Natural killer cell treated with Interleukin-12 subunit alpha and Interleukin-12 subunit beta and Interleukin-15 and Interleukin-18, amount 100 ng/mL, for 72 hours (primary cell): ENCODE measurements around the gene DUSP8. TPM values are rescaled to one million over a fixed set of nuclear protein-coding genes. Genes with fewer than 3 reads are reported as not detected.
"Not testable (repeated sequence)": the region's sequence is repeated elsewhere in the genome, so short reads cannot be mapped to it uniquely, and the experiment has no call there.

ENCODE experiments used
- ATAC-seq, 2 donors: fragments of 150-1000 bp; cut with Tn5 transposase in 1 of 2; sonication (Bioruptor Pico), chemical (Tn5 transposase) in 1 of 2; 2 replicates each; pipeline ENCODE4 v1.10.0; 2021
- DNase-seq: peaks from one replicate; pipeline ENCODE4 v3.0.0; 2022; ENCODE audit warnings: low spot score
- H3K27ac Mint-ChIP-seq, 2 donors: 1 replicate in 1 of 2; 2 replicates in 1 of 2; pipeline ENCODE4 v1.8.0; 2022; ENCODE audit warnings: mixed read lengths in 2 of 2, mild to moderate bottlenecking in 1 of 2, moderate library complexity in 1 of 2
- H3K27me3 Mint-ChIP-seq, 2 donors: 1 replicate in 1 of 2; 2 replicates in 1 of 2; pipeline ENCODE4 v1.8.0; 2022; ENCODE audit warnings: mixed read lengths in 2 of 2
- H3K36me3 Mint-ChIP-seq: one replicate; pipeline ENCODE4 v1.8.0; 2022; ENCODE audit warnings: mixed read lengths
- H3K4me1 Mint-ChIP-seq, 2 donors: 1 replicate in 1 of 2; 2 replicates in 1 of 2; pipeline ENCODE4 v1.8.0; 2022; ENCODE audit warnings: low read depth in 2 of 2, mixed read lengths in 2 of 2, mild to moderate bottlenecking in 1 of 2
- H3K4me3 Mint-ChIP-seq: one replicate; pipeline ENCODE4 v1.8.0; 2022; ENCODE audit warnings: mixed read lengths
- H3K9me3 Mint-ChIP-seq: 2 replicates; pipeline ENCODE4 v1.8.0; 2022; ENCODE audit warnings: mixed read lengths
- total RNA-seq, 2 donors: library from RNA; stranded (reverse); gene quantifications; one replicate each; pipeline ENCODE4 v1.2.3, GENCODE V29; 2022

Gene DUSP8
- total RNA-seq, 2 donors from 2014 or later, result 4.2 to 5.4 TPM

DNA sequence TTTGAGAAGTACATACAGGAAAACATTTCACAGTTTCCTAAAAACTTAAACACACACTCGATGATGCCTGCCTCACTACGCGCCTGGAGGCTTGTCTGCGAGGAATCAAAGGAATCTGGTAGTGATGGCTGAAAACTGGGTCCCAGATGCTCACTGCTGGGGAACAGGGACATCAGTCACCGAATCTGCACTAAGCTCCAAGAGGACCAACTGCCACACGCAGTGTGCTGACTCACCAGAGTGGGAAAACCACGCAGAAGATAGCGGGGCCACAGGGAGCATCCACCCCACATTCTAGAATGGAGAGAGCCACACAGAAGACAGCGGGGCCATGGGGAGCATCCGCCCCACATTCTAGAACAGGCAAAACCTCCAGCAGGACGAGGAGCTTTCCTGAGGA lies 61.1 kb downstream of the DUSP8 start:
- H3K27me3 Mint-ChIP-seq, result no peaks in the 10 kb centered on the region
- no peak overlapping the region for H3K27ac Mint-ChIP-seq
- DNase-seq, result no peak
- H3K4me3 Mint-ChIP-seq, result no peak overlapping the region
- H3K9me3 Mint-ChIP-seq, result peaks cover 4% of the 10 kb centered on the region
- H3K36me3 Mint-ChIP-seq, result no peaks in the 10 kb centered on the region
- peaks cover 25 to 41% of the 10 kb centered on the region in 2 donors for H3K4me1 Mint-ChIP-seq
- ATAC-seq, result no peak

DNA sequence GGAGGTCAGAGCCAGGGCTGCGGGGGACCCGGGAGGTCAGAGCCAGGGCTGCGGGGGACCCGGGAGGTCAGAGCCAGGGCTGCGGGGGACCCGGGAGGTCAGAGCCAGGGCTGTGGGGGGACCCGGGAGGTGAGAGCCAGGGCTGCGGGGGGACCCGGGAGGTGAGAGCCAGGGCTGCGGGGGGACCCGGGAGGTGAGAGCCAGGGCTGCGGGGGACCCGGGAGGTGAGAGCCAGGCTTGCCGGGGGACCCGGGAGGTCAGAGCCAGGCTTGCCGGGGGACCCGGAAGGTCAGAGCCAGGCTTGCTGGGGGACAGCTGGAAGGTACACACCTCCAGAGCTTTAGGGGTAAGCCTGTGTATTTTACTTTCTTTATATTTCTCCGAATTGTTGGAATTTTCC lies 61.7 kb downstream of the DUSP8 start:
- not testable (repeated sequence) for H3K27me3 Mint-ChIP-seq, H3K9me3 Mint-ChIP-seq, DNase-seq, H3K36me3 Mint-ChIP-seq, H3K27ac Mint-ChIP-seq, ATAC-seq, H3K4me3 Mint-ChIP-seq
- H3K4me1 Mint-ChIP-seq, result peaks cover 22 to 40% of the 10 kb centered on the region in 2 donors

DNA sequence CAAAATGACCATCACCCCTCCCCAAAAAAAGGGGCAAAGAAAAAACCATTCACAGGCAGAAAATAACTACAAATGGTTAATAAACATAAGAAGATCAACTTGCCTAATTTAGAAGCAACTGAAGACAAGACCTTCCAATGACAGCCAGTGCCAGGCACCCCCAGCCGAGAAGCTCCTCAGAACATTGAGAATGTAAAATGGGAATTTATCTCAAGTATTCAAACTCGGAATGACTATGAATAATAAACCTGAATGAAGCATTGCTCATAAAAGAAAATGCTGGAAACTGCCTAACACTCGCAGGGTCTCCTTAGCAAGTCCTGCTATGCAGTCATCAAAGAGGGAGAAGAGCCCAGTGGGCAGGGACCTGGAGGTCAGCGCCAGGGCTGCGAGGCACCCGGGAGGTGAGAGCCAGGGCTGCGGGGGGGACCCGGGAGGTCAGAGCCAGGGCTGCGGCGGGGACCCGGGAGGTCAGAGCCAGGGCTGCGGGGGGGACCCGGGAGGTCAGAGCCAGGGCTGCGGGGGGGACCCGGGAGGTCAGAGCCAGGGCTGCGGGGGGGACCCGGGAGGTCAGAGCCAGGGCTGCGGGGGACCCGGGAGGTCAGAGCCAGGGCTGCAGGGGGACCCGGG lies 62.3 kb downstream of the DUSP8 start:
- peak overlapping the region in 1 of 2 donors; percentile 17 for H3K27ac Mint-ChIP-seq

DNA sequence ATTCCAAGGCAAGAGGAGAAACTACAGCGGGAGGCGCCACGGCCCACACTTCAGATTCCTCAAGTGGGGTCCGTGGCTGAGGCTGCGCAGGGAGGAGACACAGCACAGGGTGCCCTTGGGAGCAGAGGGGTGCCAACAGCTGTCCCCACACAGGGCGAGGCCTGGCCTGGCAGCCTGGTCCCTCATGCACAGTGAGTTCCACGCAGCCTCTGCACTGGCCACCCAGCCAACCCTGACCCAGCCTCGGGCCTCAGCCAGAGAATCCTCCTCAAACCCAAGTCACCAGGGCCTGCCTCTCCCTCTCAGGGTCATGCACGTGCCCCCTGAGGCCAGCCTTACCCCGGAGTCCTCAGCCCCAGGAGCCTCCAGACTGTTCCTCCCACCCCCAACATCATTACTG lies 63.1 kb downstream of the DUSP8 start:
- Mint-ChIP-seq H3K9me3 (peaks cover 4% of the 10 kb centered on the region), H3K27me3 (no peaks in the 10 kb centered on the region), H3K36me3 (no peaks in the 10 kb centered on the region), H3K27ac (peak overlapping the region in 1 of 2 donors; percentile 17), H3K4me3 (no peak overlapping the region), H3K4me1 (peaks cover 15 to 35% of the 10 kb centered on the region in 2 donors)
- ATAC-seq (peak in 1 of 2 donors; percentile 39), DNase-seq (no peak)

More for the DNA sequence above, 62.3 kb downstream of the DUSP8 start:
- Mint-ChIP-seq H3K4me1 (peaks cover 22 to 40% of the 10 kb centered on the region in 2 donors), H3K4me3 (no peak overlapping the region), H3K9me3 (peaks cover 4% of the 10 kb centered on the region), H3K36me3 (no peaks in the 10 kb centered on the region), H3K27me3 (no peaks in the 10 kb centered on the region)
- DNase-seq (no peak), ATAC-seq (no peak)

DNA sequence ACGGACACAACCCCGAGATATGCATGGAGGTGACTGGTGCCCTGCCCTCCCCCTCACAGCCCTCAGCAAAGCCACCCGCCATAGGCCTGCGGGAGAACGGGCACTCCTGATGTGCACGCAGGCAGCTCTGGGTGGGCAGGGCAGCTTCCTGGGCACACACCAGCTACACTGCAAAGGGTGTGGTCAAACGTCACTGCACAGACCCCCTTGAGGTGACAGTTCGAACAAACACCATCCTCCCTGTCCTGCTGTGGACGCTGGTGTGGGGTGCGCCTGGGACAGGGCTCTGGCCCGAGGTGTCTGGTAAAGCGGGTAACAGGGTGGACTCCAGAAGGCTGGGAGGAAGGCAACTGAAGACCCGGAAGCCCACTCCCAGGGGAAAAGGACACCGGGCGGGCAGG lies 63.6 kb downstream of the DUSP8 start:
- Mint-ChIP-seq H3K27ac (no peak overlapping the region), H3K36me3 (no peaks in the 10 kb centered on the region), H3K27me3 (no peaks in the 10 kb centered on the region), H3K4me3 (no peak overlapping the region), H3K4me1 (peaks cover 11 to 35% of the 10 kb centered on the region in 2 donors), H3K9me3 (peaks cover 3% of the 10 kb centered on the region)
- ATAC-seq, result no peak
- no peak for DNase-seq

DNA sequence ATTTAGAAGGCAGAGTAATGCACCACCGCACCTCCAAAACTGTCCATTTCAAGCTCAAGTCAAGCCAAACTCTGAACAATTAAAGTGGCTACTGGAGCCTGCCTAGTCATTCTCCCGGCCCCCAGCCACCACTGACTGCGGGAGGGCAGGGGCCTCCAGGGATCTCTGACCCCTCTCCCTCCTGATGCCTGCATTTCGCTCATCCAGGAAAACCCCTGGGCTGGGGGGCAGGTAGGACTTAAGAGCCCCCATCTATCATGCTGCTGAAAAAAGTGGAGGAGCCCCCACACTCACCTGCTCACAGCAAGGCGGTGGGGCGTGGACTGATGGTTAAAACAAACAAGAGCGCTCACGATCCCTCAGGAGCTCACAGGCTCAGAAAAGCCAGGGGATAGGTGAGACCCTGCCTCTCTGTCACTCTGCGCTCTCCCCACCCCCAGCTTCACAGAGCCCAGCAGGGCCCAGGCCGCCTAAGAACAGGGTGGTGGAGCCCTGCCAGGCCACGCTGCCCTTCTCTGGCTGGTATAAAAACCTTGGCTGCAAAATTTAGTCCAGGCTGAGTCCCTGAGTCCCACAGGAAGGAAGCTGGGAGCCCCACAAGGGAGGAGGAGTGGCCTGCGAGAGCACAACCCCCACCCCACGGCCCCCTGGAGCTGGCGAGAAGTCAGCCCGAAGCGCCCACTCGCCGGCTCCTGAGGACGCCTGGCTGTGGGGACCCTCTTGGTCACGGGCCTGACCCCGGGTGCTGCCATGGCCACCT lies 64.5 kb downstream of the DUSP8 start:
- no peaks in the 10 kb centered on the region for H3K36me3 Mint-ChIP-seq
- H3K4me1 Mint-ChIP-seq, result peaks cover 6 to 33% of the 10 kb centered on the region in 2 donors
- no peaks in the 10 kb centered on the region for H3K27me3 Mint-ChIP-seq
- no peak for DNase-seq
- no peak overlapping the region for H3K27ac Mint-ChIP-seq
- no peak overlapping the region for H3K4me3 Mint-ChIP-seq
- no peak for ATAC-seq
- no peaks in the 10 kb centered on the region for H3K9me3 Mint-ChIP-seq

DNA sequence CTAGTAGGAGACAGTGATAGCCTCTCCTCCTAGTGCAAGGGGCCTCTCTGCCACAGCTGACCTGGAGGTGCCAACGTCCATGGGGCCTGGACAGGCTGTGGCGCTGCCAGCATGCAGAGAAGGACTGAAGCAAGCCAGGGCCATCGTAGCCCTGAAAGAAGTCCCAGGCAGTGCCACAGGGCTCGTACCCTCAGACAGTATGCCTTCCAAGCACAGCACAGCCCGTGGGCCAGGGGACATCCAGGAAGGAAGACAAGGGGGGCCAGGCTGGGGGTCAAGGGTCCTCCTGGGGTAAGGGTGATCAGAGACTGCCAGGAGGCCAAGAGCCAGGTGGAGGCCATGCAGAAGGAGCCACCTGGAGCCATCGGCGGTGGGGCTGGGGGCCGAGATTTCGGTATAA lies 65.1 kb downstream of the DUSP8 start:
- H3K9me3 Mint-ChIP-seq, result no peaks in the 10 kb centered on the region
- no peaks in the 10 kb centered on the region for H3K27me3 Mint-ChIP-seq
- no peak overlapping the region for H3K4me3 Mint-ChIP-seq
- no peak for DNase-seq
- no peaks in the 10 kb centered on the region for H3K36me3 Mint-ChIP-seq
- H3K4me1 Mint-ChIP-seq, result peaks cover 6 to 30% of the 10 kb centered on the region in 2 donors
- peak overlapping the region in 1 of 2 donors; percentile 44 for H3K27ac Mint-ChIP-seq
- ATAC-seq, result no peak

DNA sequence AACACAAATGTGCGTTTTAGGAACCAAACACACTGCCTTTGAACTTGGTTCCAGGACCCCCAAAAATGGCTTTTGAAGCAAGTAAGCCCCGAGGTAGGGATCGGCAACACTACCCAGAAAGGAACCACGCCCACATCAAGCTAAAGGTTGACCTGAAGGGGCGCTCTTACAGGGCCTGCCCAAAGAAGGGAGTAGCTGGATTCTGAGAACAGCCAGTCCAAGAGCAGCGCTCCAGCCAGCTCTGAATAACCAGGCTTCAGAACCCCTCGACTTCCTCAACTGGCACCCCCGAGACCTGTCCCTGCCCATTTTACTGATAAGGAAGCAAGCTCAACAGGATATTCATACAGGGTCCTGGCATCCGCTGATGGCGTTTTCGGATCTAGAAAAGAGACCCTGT lies 66.6 kb downstream of the DUSP8 start:
- H3K9me3 Mint-ChIP-seq, result no peaks in the 10 kb centered on the region
- ATAC-seq, result no peak
- peaks cover 15 to 33% of the 10 kb centered on the region in 2 donors for H3K4me1 Mint-ChIP-seq
- no peak overlapping the region for H3K27ac Mint-ChIP-seq
- no peak overlapping the region for H3K4me3 Mint-ChIP-seq
- no peaks in the 10 kb centered on the region for H3K36me3 Mint-ChIP-seq
- no peaks in the 10 kb centered on the region for H3K27me3 Mint-ChIP-seq
- DNase-seq, result no peak

DNA sequence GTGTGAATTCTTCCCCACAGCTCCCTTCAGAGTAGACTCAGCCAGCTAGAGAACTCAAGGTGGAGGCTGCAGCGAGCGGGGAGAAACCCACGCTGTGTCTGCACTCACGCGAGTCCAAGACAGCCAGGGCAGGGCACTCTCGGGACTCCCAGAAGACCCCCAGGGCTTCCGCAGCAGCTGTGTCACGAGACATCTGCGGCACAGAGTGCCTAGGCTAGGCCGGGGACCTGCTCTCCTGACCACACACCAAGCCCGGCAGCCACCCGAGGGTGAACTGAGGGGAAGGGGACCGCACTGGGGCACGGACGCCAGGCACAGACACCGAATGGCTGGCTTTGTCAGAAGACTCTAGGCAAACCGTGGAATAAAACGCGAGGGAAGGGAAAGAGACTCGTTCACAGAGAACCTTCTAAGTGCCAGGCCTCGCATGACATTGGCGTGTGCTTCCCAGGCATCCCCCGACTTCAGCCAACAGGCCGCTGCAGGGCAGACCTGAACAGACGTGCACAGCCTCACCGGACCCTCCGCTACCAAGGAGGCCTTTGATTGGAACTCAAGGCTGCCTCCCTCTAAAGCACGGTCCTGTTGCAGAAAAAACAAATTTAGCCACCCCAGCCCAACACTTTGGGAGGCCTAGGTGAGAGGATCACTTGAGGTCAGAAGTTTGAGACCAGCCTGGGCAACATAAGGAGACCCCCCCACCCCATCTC lies 67.3 kb downstream of the DUSP8 start:
- Mint-ChIP-seq H3K9me3 (no peaks in the 10 kb centered on the region), H3K27ac (no peak overlapping the region), H3K4me3 (no peak overlapping the region), H3K27me3 (no peaks in the 10 kb centered on the region), H3K36me3 (no peaks in the 10 kb centered on the region), H3K4me1 (peaks cover 15 to 35% of the 10 kb centered on the region in 2 donors)
- DNase-seq (no peak), ATAC-seq (no peak)

DNA sequence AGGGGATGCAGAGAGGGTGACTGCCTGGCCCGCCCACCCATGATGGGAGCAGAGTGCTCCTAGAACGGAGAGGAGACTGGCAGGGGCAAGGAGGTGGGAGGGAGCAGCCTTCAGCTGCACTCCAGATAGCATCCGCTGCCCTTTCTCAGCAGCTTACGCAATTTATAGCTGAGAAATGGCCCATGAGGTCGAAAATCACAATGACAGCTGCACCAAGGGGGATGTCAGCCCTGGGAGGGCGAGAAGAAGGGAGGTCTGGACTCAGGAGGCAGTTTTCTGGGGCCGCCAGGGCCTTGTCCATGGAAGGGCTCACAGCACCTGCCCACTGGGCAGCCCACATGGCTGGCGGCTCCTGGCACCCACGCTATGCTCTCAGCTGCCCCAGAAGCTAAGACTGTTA lies 67.9 kb downstream of the DUSP8 start:
- no peaks in the 10 kb centered on the region for H3K27me3 Mint-ChIP-seq
- no peak overlapping the region for H3K27ac Mint-ChIP-seq
- no peak for DNase-seq
- peaks cover 9 to 30% of the 10 kb centered on the region in 2 donors for H3K4me1 Mint-ChIP-seq
- no peak for ATAC-seq
- no peaks in the 10 kb centered on the region for H3K36me3 Mint-ChIP-seq
- H3K9me3 Mint-ChIP-seq, result no peaks in the 10 kb centered on the region
- no peak overlapping the region for H3K4me3 Mint-ChIP-seq

Other genes with a start within 250 kb of the DUSP8 start
- gene BRSK2, start 182.3 kb downstream of the DUSP8 start, total RNA-seq, result under 1 TPM; 0.17 to 0.33 TPM
- gene MOB2, start 85.5 kb downstream of the DUSP8 start, total RNA-seq, result 10 to 100 TPM; 40.0 to 42.7 TPM
- not detected for gene KRTAP5-1, start 13.0 kb upstream of the DUSP8 start, total RNA-seq
- gene KRTAP5-2, start 26.0 kb upstream of the DUSP8 start, total RNA-seq, result not detected
- gene KRTAP5-3, start 36.2 kb upstream of the DUSP8 start, total RNA-seq, result not detected
- gene KRTAP5-4, start 49.9 kb upstream of the DUSP8 start, total RNA-seq, result not detected
- gene KRTAP5-5, start 57.5 kb upstream of the DUSP8 start, total RNA-seq, result not detected
- gene KRTAP5-6, start 124.9 kb upstream of the DUSP8 start, total RNA-seq, result not detected
- 1 to 10 TPM; 2.3 to 8.1 TPM for gene IFITM10, start 178.3 kb upstream of the DUSP8 start, total RNA-seq
- 100 to 1,000 TPM; 350 to 592 TPM for gene CTSD, start 191.7 kb upstream of the DUSP8 start, total RNA-seq